ENCODE measurements around the gene USP2. TPM values are rescaled to one million over a fixed set of nuclear protein-coding genes. Genes with fewer than 3 reads are reported as not detected.

Gene USP2
- total RNA-seq, 2 donors from 2014 or later, result 2.3 to 10.8 TPM

- no peaks in the 10 kb centered on the region for H3K4me1 ChIP-seq (replicated peaks)
- no peaks in the 10 kb centered on the region for H3K36me3 ChIP-seq
- WGBS, result 49% methylated on average over 17 of the region's 17 CpGs
- H3K4me3 ChIP-seq, result no peak overlapping the region
- H3K27ac ChIP-seq, result peak overlapping the region; percentile 25 to 66
- H3K9me3 ChIP-seq, result no peaks in the 10 kb centered on the region
- no peak for TF ChIP-seq POLR2A (IDR thresholded peaks at IDR 0.05)
- no peak for TF ChIP-seq CTCF (IDR thresholded peaks at IDR 0.05)
- TF ChIP-seq POLR2AphosphoS5 (IDR thresholded peaks at IDR 0.05), result no peak
- intact Hi-C loops (cut with DNase I), result no loop called here
- no peak for DNase-seq (ENCODE audit: low spot score)
- no peaks in the 10 kb centered on the region for H3K27me3 ChIP-seq (replicated peaks; ENCODE audit: insufficient read depth)
These were observed 13.1 kb downstream of the USP2 start for GRCh38 chr11:119368121-119369034.

GRCh38 chr11:119367661-119368120, 13.8 kb downstream of the USP2 start:
- DNase-seq (ENCODE audit: low spot score), result no peak
- Histone ChIP-seq H3K4me3 (no peak overlapping the region), H3K27ac (peak overlapping the region; percentile 25 to 66), H3K4me1 (replicated peaks) (no peaks in the 10 kb centered on the region), H3K36me3 (no peaks in the 10 kb centered on the region), H3K9me3 (no peaks in the 10 kb centered on the region), H3K27me3 (replicated peaks; ENCODE audit: insufficient read depth) (no peaks in the 10 kb centered on the region)
- TF ChIP-seq POLR2AphosphoS5 (IDR thresholded peaks at IDR 0.05) (no peak), POLR2A (IDR thresholded peaks at IDR 0.05) (no peak), CTCF (IDR thresholded peaks at IDR 0.05) (no peak)
- intact Hi-C loops (cut with DNase I), result no loop called here
- 48% methylated on average over 9 of the region's 9 CpGs for WGBS

GRCh38 chr11:119366690-119367620, 14.5 kb downstream of the USP2 start:
- Histone ChIP-seq H3K27ac (no peak overlapping the region), H3K4me3 (no peak overlapping the region), H3K4me1 (replicated peaks) (no peaks in the 10 kb centered on the region), H3K36me3 (no peaks in the 10 kb centered on the region), H3K9me3 (no peaks in the 10 kb centered on the region), H3K27me3 (replicated peaks; ENCODE audit: insufficient read depth) (no peaks in the 10 kb centered on the region)
- intact Hi-C loops (cut with DNase I), result no loop called here
- DNase-seq (ENCODE audit: low spot score), result no peak
- TF ChIP-seq CTCF (IDR thresholded peaks at IDR 0.05), result no peak
- TF ChIP-seq POLR2AphosphoS5 (IDR thresholded peaks at IDR 0.05), result no peak
- no peak for TF ChIP-seq POLR2A (IDR thresholded peaks at IDR 0.05)
- WGBS, result 72% methylated on average over 11 of the region's 11 CpGs

- Histone ChIP-seq H3K27me3 (replicated peaks; ENCODE audit: insufficient read depth) (no peaks in the 10 kb centered on the region), H3K4me3 (no peak overlapping the region), H3K27ac (no peak overlapping the region), H3K9me3 (no peaks in the 10 kb centered on the region), H3K4me1 (replicated peaks) (no peaks in the 10 kb centered on the region), H3K36me3 (no peaks in the 10 kb centered on the region)
- intact Hi-C loops (cut with DNase I), result no loop called here
- no peak for TF ChIP-seq POLR2A (IDR thresholded peaks at IDR 0.05)
- no peak for TF ChIP-seq CTCF (IDR thresholded peaks at IDR 0.05)
- TF ChIP-seq POLR2AphosphoS5 (IDR thresholded peaks at IDR 0.05), result peak; percentile 41
- WGBS, result 67% methylated on average over 6 of the region's 6 CpGs
- DNase-seq (ENCODE audit: low spot score), result no peak
These were observed 16.4 kb downstream of the USP2 start for GRCh38 chr11:119365071-119365591.
